DOHH2 (cell line): ENCODE measurements around the gene RASA3.

ENCODE experiments used
- H3F3A ChIP-seq: fragments of 200-600 bp; sonication (generic), shearing (Covaris generic); 2 replicates; pipeline ENCODE4 v1.6.0; 2016; ENCODE audit warnings: antibody characterized with exemption, mild to moderate bottlenecking; ENCODE audit not compliant: control insufficient read depth, insufficient read depth
- H3K27ac ChIP-seq: fragments of 200-600 bp; sonication (generic); 2 replicates; pipeline ENCODE4 v1.5.1; 2014; ENCODE audit warnings: low read depth, mild to moderate bottlenecking, low read length, moderate library complexity
- H3K27me3 ChIP-seq: fragments of 200-600 bp; sonication (generic); 2 replicates; pipeline ENCODE4 v1.6.1; 2014; ENCODE audit warnings: mild to moderate bottlenecking, low read length, mixed read lengths; ENCODE audit not compliant: control insufficient read depth
- H3K36me3 ChIP-seq: fragments of 200-600 bp; sonication (generic); 2 replicates; pipeline ENCODE4 v1.6.1; 2014; ENCODE audit warnings: mild to moderate bottlenecking, low read length, moderate library complexity, mixed read lengths; ENCODE audit not compliant: control insufficient read depth
- H3K4me1 ChIP-seq: fragments of 200-600 bp; sonication (generic); 2 replicates; pipeline ENCODE4 v1.6.1; 2014; ENCODE audit warnings: mild to moderate bottlenecking, low read length, mixed read lengths; ENCODE audit not compliant: control insufficient read depth
- H3K4me2 ChIP-seq: fragments of 200-600 bp; sonication (generic); 2 replicates; pipeline ENCODE4 v1.6.0; 2014; ENCODE audit warnings: mild to moderate bottlenecking, low read length, moderate library complexity
- H3K4me3 ChIP-seq: fragments of 200-600 bp; sonication (generic); 2 replicates; pipeline ENCODE4 v1.5.1; 2014; ENCODE audit warnings: mild to moderate bottlenecking, low read length, mixed read lengths
- H3K79me2 ChIP-seq: fragments of 200-600 bp; sonication (generic); 2 replicates; pipeline ENCODE4 v1.6.1; 2014; ENCODE audit warnings: mild to moderate bottlenecking, low read length, mixed read lengths; ENCODE audit not compliant: control insufficient read depth
- H3K9me2 ChIP-seq: fragments of 200-600 bp; sonication (generic); replicated peaks from 2 replicates; pipeline ENCODE4 v1.6.1; 2014; ENCODE audit warnings: mild to moderate bottlenecking, low read length, mixed read lengths; ENCODE audit not compliant: control insufficient read depth
- H3K9me3 ChIP-seq: fragments of 200-600 bp; sonication (generic); 2 replicates; pipeline ENCODE4 v1.6.1; 2014; ENCODE audit warnings: antibody characterized with exemption, low read length, mixed read lengths; ENCODE audit not compliant: control insufficient read depth, insufficient read depth
- H4K20me1 ChIP-seq: fragments of 200-600 bp; sonication (generic); 2 replicates; pipeline ENCODE4 v1.6.0; 2014; ENCODE audit warnings: low read depth, mild to moderate bottlenecking, antibody characterized with exemption, low read length, moderate library complexity; ENCODE audit not compliant: control insufficient read depth, insufficient read depth
- CTCF ChIP-seq: fragments of 200-600 bp; sonication (generic); IDR thresholded peaks from one replicate; pipeline ENCODE4 v1.5.1; 2014; ENCODE audit warnings: antibody characterized with exemption, mild to moderate bottlenecking, low read depth, low read length; ENCODE audit not compliant: poor library complexity, severe bottlenecking
- EZH2phosphoT487 ChIP-seq: fragments of 200-600 bp; sonication (generic); IDR thresholded peaks from 2 replicates; pipeline ENCODE4 v1.6.1; 2017; ENCODE audit warnings: borderline replicate concordance, mild to moderate bottlenecking, antibody characterized with exemption, low read length, moderate library complexity, mixed read lengths

The RASA3 gene

GRCh38 chr13:114007566-114007965 lies 124.9 kb downstream of the RASA3 start:
- Histone ChIP-seq H3K27ac (no peak overlapping the region), H3K4me3 (no peak overlapping the region), H3K4me1 (no peaks in the 10 kb centered on the region), H3K79me2 (no peaks in the 10 kb centered on the region), H3K9me3 (no peaks in the 10 kb centered on the region), H4K20me1 (no peaks in the 10 kb centered on the region), H3K4me2 (no peak overlapping the region), H3K27me3 (no peaks in the 10 kb centered on the region), H3F3A (no peaks in the 10 kb centered on the region), H3K36me3 (no peaks in the 10 kb centered on the region), H3K9me2 (no peaks in the 10 kb centered on the region)
- TF ChIP-seq CTCF (no peak), EZH2phosphoT487 (no peak)

- Histone ChIP-seq H3K9me3 (no peaks in the 10 kb centered on the region), H3K27ac (no peak overlapping the region), H3F3A (no peaks in the 10 kb centered on the region), H3K27me3 (no peaks in the 10 kb centered on the region), H3K79me2 (no peaks in the 10 kb centered on the region), H4K20me1 (no peaks in the 10 kb centered on the region), H3K4me1 (no peaks in the 10 kb centered on the region), H3K4me3 (no peak overlapping the region), H3K4me2 (no peak overlapping the region), H3K9me2 (no peaks in the 10 kb centered on the region), H3K36me3 (no peaks in the 10 kb centered on the region)
- no peak for TF ChIP-seq EZH2phosphoT487
- no peak for TF ChIP-seq CTCF
Measured at GRCh38 chr13:114005206-114005724, 127.2 kb downstream of the RASA3 start.

GRCh38 chr13:114004420-114005205 lies 127.8 kb downstream of the RASA3 start:
- Histone ChIP-seq H3K9me3 (no peaks in the 10 kb centered on the region), H3F3A (no peaks in the 10 kb centered on the region), H3K4me3 (no peak overlapping the region), H3K79me2 (no peaks in the 10 kb centered on the region), H3K4me1 (no peaks in the 10 kb centered on the region), H3K4me2 (no peak overlapping the region), H3K36me3 (no peaks in the 10 kb centered on the region), H4K20me1 (no peaks in the 10 kb centered on the region), H3K27me3 (no peaks in the 10 kb centered on the region), H3K9me2 (no peaks in the 10 kb centered on the region), H3K27ac (no peak overlapping the region)
- TF ChIP-seq EZH2phosphoT487 (no peak), CTCF (no peak)
